HCEC 1CT (cell line): Measurements from ENCODE around the gene AGRN.
"Not testable (repeated sequence)": the region's sequence is repeated elsewhere in the genome, so short reads cannot be mapped to it uniquely, and the experiment has no call there.

ENCODE experiments used
- DNase-seq: peaks from one replicate; pipeline ENCODE4 v3.0.0-alpha.2; 2017

AGRN gene

GRCh38 chr1:1021920-1022259 lies 2.0 kb downstream of the AGRN start:
- DNase-seq = peak; percentile 71

- DNase-seq = no peak
These were observed 2.5 kb downstream of the AGRN start for GRCh38 chr1:1022302-1023009.

- no peak for DNase-seq
These were observed 3.8 kb downstream of the AGRN start for GRCh38 chr1:1023700-1024099.

- DNase-seq = no peak
These were observed 4.3 kb downstream of the AGRN start for GRCh38 chr1:1024149-1024770.

GRCh38 chr1:1024771-1025699 lies 5.1 kb downstream of the AGRN start:
- DNase-seq = no peak

- no peak for DNase-seq
These were observed 5.8 kb downstream of the AGRN start for GRCh38 chr1:1025730-1026129.

- DNase-seq = no peak
These were observed 6.9 kb downstream of the AGRN start for GRCh38 chr1:1026599-1027413.

GRCh38 chr1:1027791-1028190 lies 7.9 kb downstream of the AGRN start:
- no peak for DNase-seq

GRCh38 chr1:1030867-1031658 lies 11.1 kb downstream of the AGRN start:
- not testable (repeated sequence) for DNase-seq

GRCh38 chr1:1031659-1032235 lies 11.8 kb downstream of the AGRN start:
- DNase-seq = no peak

- no peak for DNase-seq
These were observed 12.5 kb downstream of the AGRN start for GRCh38 chr1:1032424-1032823.

- DNase-seq = peak; percentile 39
These were observed 13.2 kb downstream of the AGRN start for GRCh38 chr1:1033009-1033587.

- DNase-seq = no peak
These were observed 14.0 kb downstream of the AGRN start for GRCh38 chr1:1033731-1034438.

GRCh38 chr1:1034439-1034781 lies 14.5 kb downstream of the AGRN start:
- no peak for DNase-seq

- no peak for DNase-seq
These were observed 15.5 kb downstream of the AGRN start for GRCh38 chr1:1035291-1035943.

GRCh38 chr1:1037366-1038327 lies 17.7 kb downstream of the AGRN start:
- DNase-seq = no peak

GRCh38 chr1:1038694-1039093 lies 18.8 kb downstream of the AGRN start:
- DNase-seq = no peak

- no peak for DNase-seq
These were observed 19.4 kb downstream of the AGRN start for GRCh38 chr1:1039145-1039910.
